ENCODE data around the gene RGS8.

DNA sequence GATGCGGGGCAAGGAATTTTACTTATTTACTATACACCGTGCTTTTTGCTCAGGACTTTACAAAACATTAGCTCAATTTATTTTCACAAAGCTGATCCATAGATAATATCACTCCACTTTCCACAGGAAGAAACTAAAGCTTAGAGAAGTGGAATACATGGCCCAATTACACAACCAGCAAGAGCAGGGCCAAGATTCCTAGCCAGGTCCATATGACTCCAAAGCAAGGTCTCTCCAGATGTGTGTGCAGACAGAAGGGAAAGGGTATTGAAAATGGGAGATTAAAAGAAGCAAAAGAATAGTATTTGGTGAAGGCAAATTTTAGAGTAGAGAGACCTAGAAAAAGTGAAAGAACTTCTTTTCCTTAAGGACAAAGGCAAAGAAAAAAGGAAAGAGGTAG is 30.4 kb downstream of the RGS8 start:
- TF ChIP-seq POLR2AphosphoS5 (IDR thresholded peaks at IDR 0.05) (no peak), RAD21 (conservative IDR thresholded peaks at IDR 0.05) (no peak), MXI1 (conservative IDR thresholded peaks at IDR 0.05; ENCODE audit: poor library complexity, severe bottlenecking) (no peak), EZH2 (IDR thresholded peaks at IDR 0.05; ENCODE audit: borderline replicate concordance, insufficient read depth, low read length, poor library complexity, severe bottlenecking) (no peak), EP300 (conservative IDR thresholded peaks at IDR 0.05; ENCODE audit: poor library complexity, severe bottlenecking) (no peak)
- TF ChIP-seq, protein P1, sequence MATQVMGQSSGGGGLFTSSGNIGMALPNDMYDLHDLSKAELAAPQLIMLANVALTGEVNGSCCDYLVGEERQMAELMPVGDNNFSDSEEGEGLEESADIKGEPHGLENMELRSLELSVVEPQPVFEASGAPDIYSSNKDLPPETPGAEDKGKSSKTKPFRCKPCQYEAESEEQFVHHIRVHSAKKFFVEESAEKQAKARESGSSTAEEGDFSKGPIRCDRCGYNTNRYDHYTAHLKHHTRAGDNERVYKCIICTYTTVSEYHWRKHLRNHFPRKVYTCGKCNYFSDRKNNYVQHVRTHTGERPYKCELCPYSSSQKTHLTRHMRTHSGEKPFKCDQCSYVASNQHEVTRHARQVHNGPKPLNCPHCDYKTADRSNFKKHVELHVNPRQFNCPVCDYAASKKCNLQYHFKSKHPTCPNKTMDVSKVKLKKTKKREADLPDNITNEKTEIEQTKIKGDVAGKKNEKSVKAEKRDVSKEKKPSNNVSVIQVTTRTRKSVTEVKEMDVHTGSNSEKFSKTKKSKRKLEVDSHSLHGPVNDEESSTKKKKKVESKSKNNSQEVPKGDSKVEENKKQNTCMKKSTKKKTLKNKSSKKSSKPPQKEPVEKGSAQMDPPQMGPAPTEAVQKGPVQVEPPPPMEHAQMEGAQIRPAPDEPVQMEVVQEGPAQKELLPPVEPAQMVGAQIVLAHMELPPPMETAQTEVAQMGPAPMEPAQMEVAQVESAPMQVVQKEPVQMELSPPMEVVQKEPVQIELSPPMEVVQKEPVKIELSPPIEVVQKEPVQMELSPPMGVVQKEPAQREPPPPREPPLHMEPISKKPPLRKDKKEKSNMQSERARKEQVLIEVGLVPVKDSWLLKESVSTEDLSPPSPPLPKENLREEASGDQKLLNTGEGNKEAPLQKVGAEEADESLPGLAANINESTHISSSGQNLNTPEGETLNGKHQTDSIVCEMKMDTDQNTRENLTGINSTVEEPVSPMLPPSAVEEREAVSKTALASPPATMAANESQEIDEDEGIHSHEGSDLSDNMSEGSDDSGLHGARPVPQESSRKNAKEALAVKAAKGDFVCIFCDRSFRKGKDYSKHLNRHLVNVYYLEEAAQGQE (IDR thresholded peaks at IDR 0.05; ENCODE audit: borderline replicate concordance): no peak
- TF ChIP-seq, protein P2, sequence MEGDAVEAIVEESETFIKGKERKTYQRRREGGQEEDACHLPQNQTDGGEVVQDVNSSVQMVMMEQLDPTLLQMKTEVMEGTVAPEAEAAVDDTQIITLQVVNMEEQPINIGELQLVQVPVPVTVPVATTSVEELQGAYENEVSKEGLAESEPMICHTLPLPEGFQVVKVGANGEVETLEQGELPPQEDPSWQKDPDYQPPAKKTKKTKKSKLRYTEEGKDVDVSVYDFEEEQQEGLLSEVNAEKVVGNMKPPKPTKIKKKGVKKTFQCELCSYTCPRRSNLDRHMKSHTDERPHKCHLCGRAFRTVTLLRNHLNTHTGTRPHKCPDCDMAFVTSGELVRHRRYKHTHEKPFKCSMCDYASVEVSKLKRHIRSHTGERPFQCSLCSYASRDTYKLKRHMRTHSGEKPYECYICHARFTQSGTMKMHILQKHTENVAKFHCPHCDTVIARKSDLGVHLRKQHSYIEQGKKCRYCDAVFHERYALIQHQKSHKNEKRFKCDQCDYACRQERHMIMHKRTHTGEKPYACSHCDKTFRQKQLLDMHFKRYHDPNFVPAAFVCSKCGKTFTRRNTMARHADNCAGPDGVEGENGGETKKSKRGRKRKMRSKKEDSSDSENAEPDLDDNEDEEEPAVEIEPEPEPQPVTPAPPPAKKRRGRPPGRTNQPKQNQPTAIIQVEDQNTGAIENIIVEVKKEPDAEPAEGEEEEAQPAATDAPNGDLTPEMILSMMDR (IDR thresholded peaks at IDR 0.05; ENCODE audit: poor library complexity, severe bottlenecking): no peak
